A204.1 (cell line): ENCODE results near the gene GRID1.
"Not testable (repeated sequence)": the region's sequence is repeated elsewhere in the genome, so short reads cannot be mapped to it uniquely, and the experiment has no call there.

ENCODE experiments used
- FAIRE-seq: peaks from 2 replicates; lab custom pipeline; 2012; peaks lifted over from hg19 to GRCh38; lab: Jason Lieb, UNC

Gene GRID1

GRCh38 chr10:86103391-86104101 lies 263.0 kb downstream of the GRID1 start:
- no peak for FAIRE-seq

GRCh38 chr10:86102451-86102850 lies 264.1 kb downstream of the GRID1 start:
- no peak for FAIRE-seq

- no peak for FAIRE-seq
Observed at GRCh38 chr10:86102031-86102430, 264.6 kb downstream of the GRID1 start.

GRCh38 chr10:86100581-86101061 lies 266.0 kb downstream of the GRID1 start:
- FAIRE-seq, result no peak

- FAIRE-seq, result no peak
Observed at GRCh38 chr10:86099542-86100334, 266.9 kb downstream of the GRID1 start.

GRCh38 chr10:86098187-86098881 lies 268.3 kb downstream of the GRID1 start:
- no peak for FAIRE-seq

GRCh38 chr10:86095061-86095460 lies 271.5 kb downstream of the GRID1 start:
- FAIRE-seq, result not testable (repeated sequence)

GRCh38 chr10:86092311-86092710 lies 274.3 kb downstream of the GRID1 start:
- FAIRE-seq, result not testable (repeated sequence)

GRCh38 chr10:86091216-86091615 lies 275.4 kb downstream of the GRID1 start:
- no peak for FAIRE-seq

GRCh38 chr10:86090807-86091206 lies 275.8 kb downstream of the GRID1 start:
- FAIRE-seq, result no peak

GRCh38 chr10:86087716-86088115 lies 278.9 kb downstream of the GRID1 start:
- FAIRE-seq, result no peak

- FAIRE-seq, result no peak
Observed at GRCh38 chr10:86086418-86086817, 280.2 kb downstream of the GRID1 start.

- FAIRE-seq, result no peak
Observed at GRCh38 chr10:86085686-86086085, 280.9 kb downstream of the GRID1 start.

GRCh38 chr10:86085136-86085535 lies 281.5 kb downstream of the GRID1 start:
- FAIRE-seq, result no peak

GRCh38 chr10:86084585-86084984 lies 282.0 kb downstream of the GRID1 start:
- no peak for FAIRE-seq

GRCh38 chr10:86083664-86084175 lies 282.9 kb downstream of the GRID1 start:
- FAIRE-seq, result no peak

GRCh38 chr10:86083206-86083605 lies 283.4 kb downstream of the GRID1 start:
- no peak for FAIRE-seq

GRCh38 chr10:86082556-86082955 lies 284.0 kb downstream of the GRID1 start:
- FAIRE-seq, result no peak

- FAIRE-seq, result no peak
Observed at GRCh38 chr10:86079088-86079487, 287.5 kb downstream of the GRID1 start.

GRCh38 chr10:86078639-86079035 lies 288.0 kb downstream of the GRID1 start:
- FAIRE-seq, result no peak

- FAIRE-seq, result no peak
Observed at GRCh38 chr10:86077871-86078638, 288.5 kb downstream of the GRID1 start.

- no peak for FAIRE-seq
Observed at GRCh38 chr10:86077271-86077670, 289.3 kb downstream of the GRID1 start.
